Measurements from ENCODE around the gene IL1R2. TPM values are rescaled to one million over a fixed set of nuclear protein-coding genes. Genes with fewer than 3 reads are reported as not detected.

Gene IL1R2
- total and polyA plus RNA-seq, 9 of the 15 experiments (the other 6 are each of a cell fraction or from before 2014, with no cell fraction given): 0.13 TPM; not detected in 8

DNA sequence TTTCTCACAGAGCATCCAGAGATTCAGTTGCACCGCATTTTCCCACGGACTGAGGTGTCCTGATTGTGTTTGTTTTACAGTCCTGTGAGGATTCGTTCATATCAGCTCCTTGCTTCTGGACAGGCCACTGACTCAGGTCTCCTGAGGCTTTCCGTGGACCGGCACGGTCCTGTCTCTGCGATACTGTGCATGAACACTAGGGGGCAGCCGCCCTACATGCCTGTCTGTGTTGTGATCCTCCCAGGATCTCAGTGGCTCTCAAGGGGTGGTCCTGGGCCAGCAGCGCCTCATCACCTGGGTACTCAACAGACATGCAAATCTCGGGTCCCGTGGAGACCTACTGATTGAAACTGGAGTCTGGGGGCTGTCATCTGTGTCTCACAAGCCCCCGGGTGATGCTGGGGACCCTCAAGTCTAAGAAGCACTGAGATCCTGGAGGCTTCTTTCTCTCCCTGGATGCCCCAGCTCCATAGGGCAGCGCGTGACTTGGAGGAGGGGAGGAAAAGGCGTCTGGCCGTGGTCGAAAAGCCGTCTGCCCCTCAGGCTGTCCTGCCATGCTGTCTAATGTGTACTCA, 28.9 kb downstream of the IL1R2 start (continued):
- TF ChIP-seq ZNF282 (CRISPR knock-in tag; IDR thresholded peaks at IDR 0.05) (no peak), PRMT5 (CRISPR knock-in tag; IDR thresholded peaks at IDR 0.05) (no peak), TAL1 (IDR thresholded peaks at IDR 0.05) (0 out of 2 replicates have a peak, but pooled peaks have one; percentile 22), SIN3B (IDR thresholded peaks at IDR 0.05; ENCODE audit: low read depth) (no peak), CCNT2 (IDR thresholded peaks at IDR 0.05; ENCODE audit: borderline replicate concordance, extremely low read depth, insufficient read length, low read depth, low read length) (no peak), SMARCE1 (IDR thresholded peaks at IDR 0.05) (no peak), ZNF436 (CRISPR knock-in tag; IDR thresholded peaks at IDR 0.05) (no peak), RFX1 (IDR thresholded peaks at IDR 0.05) (no peak), SMAD2 (IDR thresholded peaks at IDR 0.05; ENCODE audit: low read depth, low read length) (no peak), ZNF76 (CRISPR knock-in tag; IDR thresholded peaks at IDR 0.05; ENCODE audit: borderline replicate concordance) (no peak), CBX8 (IDR thresholded peaks at IDR 0.05; ENCODE audit: borderline replicate concordance, extremely low read depth, low read depth, low read length, poor library complexity, severe bottlenecking) (no peak), ZNF224 (CRISPR knock-in tag; IDR thresholded peaks at IDR 0.05) (no peak), MCM2 (IDR thresholded peaks at IDR 0.05; ENCODE audit: low read depth) (no peak), PTRF (tag; IDR thresholded peaks at IDR 0.05) (no peak), ELF4 (CRISPR knock-in tag; IDR thresholded peaks at IDR 0.05) (0 out of 2 replicates have a peak, but pooled peaks have one; percentile 29), HEY1 (CRISPR knock-in tag; IDR thresholded peaks at IDR 0.05; ENCODE audit: borderline replicate concordance) (no peak), BRCA1 (IDR thresholded peaks at IDR 0.05) (no peak), BRCA1 (CRISPR knock-in tag; IDR thresholded peaks at IDR 0.05) (no peak), GTF2F1 (IDR thresholded peaks at IDR 0.05; ENCODE audit: low read depth, low read length) (no peak), NCOR1 (IDR thresholded peaks at IDR 0.05) (peak; percentile 33), NFATC3 (IDR thresholded peaks at IDR 0.05) (no peak)
- TF ChIP-seq, protein P1, sequence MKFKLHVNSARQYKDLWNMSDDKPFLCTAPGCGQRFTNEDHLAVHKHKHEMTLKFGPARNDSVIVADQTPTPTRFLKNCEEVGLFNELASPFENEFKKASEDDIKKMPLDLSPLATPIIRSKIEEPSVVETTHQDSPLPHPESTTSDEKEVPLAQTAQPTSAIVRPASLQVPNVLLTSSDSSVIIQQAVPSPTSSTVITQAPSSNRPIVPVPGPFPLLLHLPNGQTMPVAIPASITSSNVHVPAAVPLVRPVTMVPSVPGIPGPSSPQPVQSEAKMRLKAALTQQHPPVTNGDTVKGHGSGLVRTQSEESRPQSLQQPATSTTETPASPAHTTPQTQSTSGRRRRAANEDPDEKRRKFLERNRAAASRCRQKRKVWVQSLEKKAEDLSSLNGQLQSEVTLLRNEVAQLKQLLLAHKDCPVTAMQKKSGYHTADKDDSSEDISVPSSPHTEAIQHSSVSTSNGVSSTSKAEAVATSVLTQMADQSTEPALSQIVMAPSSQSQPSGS (CRISPR knock-in tag; IDR thresholded peaks at IDR 0.05): no peak
- TF ChIP-seq, protein P2, sequence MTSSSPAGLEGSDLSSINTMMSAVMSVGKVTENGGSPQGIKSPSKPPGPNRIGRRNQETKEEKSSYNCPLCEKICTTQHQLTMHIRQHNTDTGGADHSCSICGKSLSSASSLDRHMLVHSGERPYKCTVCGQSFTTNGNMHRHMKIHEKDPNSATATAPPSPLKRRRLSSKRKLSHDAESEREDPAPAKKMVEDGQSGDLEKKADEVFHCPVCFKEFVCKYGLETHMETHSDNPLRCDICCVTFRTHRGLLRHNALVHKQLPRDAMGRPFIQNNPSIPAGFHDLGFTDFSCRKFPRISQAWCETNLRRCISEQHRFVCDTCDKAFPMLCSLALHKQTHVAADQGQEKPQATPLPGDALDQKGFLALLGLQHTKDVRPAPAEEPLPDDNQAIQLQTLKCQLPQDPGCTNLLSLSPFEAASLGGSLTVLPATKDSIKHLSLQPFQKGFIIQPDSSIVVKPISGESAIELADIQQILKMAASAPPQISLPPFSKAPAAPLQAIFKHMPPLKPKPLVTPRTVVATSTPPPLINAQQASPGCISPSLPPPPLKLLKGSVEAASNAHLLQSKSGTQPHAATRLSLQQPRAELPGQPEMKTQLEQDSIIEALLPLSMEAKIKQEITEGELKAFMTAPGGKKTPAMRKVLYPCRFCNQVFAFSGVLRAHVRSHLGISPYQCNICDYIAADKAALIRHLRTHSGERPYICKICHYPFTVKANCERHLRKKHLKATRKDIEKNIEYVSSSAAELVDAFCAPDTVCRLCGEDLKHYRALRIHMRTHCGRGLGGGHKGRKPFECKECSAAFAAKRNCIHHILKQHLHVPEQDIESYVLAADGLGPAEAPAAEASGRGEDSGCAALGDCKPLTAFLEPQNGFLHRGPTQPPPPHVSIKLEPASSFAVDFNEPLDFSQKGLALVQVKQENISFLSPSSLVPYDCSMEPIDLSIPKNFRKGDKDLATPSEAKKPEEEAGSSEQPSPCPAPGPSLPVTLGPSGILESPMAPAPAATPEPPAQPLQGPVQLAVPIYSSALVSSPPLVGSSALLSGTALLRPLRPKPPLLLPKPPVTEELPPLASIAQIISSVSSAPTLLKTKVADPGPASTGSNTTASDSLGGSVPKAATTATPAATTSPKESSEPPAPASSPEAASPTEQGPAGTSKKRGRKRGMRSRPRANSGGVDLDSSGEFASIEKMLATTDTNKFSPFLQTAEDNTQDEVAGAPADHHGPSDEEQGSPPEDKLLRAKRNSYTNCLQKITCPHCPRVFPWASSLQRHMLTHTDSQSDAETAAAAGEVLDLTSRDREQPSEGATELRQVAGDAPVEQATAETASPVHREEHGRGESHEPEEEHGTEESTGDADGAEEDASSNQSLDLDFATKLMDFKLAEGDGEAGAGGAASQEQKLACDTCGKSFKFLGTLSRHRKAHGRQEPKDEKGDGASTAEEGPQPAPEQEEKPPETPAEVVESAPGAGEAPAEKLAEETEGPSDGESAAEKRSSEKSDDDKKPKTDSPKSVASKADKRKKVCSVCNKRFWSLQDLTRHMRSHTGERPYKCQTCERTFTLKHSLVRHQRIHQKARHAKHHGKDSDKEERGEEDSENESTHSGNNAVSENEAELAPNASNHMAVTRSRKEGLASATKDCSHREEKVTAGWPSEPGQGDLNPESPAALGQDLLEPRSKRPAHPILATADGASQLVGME (CRISPR knock-in tag; IDR thresholded peaks at IDR 0.05): no peak
- TF ChIP-seq, protein P3, sequence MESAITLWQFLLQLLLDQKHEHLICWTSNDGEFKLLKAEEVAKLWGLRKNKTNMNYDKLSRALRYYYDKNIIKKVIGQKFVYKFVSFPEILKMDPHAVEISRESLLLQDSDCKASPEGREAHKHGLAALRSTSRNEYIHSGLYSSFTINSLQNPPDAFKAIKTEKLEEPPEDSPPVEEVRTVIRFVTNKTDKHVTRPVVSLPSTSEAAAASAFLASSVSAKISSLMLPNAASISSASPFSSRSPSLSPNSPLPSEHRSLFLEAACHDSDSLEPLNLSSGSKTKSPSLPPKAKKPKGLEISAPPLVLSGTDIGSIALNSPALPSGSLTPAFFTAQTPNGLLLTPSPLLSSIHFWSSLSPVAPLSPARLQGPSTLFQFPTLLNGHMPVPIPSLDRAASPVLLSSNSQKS (CRISPR knock-in tag; IDR thresholded peaks at IDR 0.05): no peak

All from K562 (cell line).